GM19099 (cell line): ENCODE data around the gene CNPY1.

Source experiments
- POLR2A ChIP-seq: IDR thresholded peaks from 3 replicates; pipeline ENCODE4 v1.6.1; 2011; ENCODE audit warnings: low read depth; ENCODE audit not compliant: insufficient read length; ENCODE audit errors: extremely low read depth

The CNPY1 gene

DNA sequence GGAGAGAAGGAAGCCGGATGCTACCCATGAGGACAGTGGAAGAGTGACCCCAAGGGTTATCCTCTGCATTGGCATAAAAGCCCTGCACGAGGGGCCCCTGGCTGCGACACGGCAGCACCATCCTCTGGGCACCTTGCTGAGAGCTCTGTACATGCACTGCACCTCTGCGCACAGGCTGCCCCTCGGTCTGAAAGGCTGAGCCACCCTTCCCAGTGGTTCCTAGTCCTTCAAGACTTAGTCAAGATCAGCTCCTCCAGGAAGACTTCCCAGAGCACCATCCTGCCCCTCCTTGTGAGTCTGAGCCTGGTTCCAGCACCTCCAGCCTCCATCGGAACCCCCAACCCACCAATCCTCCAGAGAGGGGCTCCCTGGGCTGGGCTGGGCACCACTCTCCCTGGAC is 37.9 kb upstream of the CNPY1 start:
- TF ChIP-seq POLR2A, result no peak

DNA sequence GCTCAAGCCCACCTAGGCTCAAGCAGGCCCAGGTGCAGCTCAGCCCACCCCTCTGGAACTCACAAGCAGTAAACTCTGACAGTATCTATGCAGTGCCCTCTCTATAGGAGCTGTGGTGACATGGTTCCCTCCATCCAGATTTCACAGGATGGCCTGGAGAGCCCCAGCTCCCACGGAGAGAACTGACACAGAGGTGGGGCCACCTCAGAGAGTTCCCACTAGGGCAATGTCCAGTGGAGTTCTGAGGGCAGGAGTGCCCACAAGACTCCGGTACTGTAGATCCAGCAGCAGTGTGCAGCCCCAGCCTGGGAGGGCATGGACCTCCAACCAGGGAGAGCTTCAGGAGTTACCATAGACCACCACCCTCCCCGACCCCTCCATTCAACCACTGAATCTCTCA is 37.3 kb upstream of the CNPY1 start:
- no peak for TF ChIP-seq POLR2A

GRCh38 chr7:155581954-155582353 is 35.6 kb upstream of the CNPY1 start:
- TF ChIP-seq POLR2A, result no peak

DNA sequence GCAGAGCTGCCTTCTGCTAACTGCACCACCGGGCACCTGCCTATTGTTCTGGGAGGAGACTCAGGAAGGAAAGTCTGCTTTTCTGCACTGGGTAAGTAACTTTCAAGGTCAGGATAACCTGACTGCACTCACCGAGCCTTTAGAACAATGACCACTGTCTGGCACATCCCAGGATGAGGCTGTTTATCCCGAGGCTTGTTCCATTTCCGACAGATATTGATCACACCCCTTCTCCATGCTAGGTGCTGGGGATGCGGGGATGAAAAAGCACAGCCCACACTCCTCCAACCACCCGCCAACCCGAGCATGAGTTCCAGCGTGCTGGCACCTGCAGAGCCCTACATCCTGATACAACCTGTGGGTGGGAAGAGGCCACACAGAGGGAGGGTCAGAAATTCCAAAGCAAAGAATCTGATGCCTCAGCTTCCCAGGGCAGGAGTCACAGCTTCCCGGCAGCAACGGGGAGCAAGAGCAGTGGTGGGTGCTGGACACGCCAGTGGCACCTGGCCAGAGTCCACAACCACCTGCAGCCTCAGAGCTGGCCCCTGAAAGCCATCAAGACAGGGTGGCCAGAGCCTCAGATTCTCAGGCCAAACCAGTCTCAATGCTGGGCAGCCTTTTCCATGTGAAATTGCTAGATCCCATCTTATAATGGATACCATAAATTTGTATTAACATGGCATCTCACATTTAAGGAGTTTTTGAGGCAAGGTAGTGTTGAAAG is 34.9 kb upstream of the CNPY1 start:
- TF ChIP-seq POLR2A, result no peak

- TF ChIP-seq POLR2A, result no peak
Observed at GRCh38 chr7:155580367-155580766, 34.0 kb upstream of the CNPY1 start.

DNA sequence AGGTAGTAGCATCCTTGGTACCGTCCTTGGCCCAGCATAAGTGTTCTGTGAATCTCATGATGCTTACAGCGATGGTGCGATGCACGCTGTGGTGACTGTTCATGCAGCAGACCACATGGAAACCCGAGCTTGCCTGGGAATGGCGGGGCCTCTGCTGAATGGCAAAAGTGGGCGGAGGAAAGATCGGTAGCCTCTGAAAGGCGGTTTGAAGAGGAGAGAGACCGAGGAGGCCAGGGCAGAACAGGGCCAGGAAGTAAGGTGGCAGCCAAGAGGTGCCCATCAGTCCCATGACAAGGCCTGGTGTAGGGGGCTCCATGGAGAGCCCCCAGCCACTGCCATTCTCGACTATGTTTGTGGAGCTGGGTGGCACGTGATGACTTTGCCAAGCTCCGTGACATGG is 33.2 kb upstream of the CNPY1 start:
- TF ChIP-seq POLR2A, result no peak

GRCh38 chr7:155578016-155578415 is 31.7 kb upstream of the CNPY1 start:
- no peak for TF ChIP-seq POLR2A

GRCh38 chr7:155577509-155577905 is 31.1 kb upstream of the CNPY1 start:
- TF ChIP-seq POLR2A, result no peak

GRCh38 chr7:155576900-155577508 is 30.6 kb upstream of the CNPY1 start:
- no peak for TF ChIP-seq POLR2A

DNA sequence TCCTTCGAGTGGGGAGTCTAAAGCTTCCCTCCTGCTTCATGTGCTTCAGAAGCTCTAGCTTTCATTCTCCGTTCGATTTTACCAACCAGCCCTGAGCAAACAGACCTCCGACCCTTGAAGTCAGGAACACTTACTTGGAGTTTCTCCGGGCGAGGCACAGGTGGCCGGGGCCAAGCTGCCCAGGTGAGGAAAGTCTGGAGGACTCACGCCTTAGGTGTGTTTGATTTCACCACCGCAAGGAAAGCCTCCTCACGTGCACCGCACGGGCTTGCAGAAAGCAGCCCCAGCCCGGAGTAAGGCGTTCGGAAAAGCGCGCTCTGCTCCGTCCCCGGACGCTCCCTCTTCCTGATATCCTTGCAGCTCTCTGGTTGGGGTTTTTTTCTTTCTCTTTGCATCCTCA is 30.1 kb upstream of the CNPY1 start:
- TF ChIP-seq POLR2A, result no peak

GRCh38 chr7:155574556-155575290 is 28.4 kb upstream of the CNPY1 start:
- TF ChIP-seq POLR2A, result no peak

- TF ChIP-seq POLR2A, result no peak
Observed at GRCh38 chr7:155571581-155572345, 25.4 kb upstream of the CNPY1 start.

DNA sequence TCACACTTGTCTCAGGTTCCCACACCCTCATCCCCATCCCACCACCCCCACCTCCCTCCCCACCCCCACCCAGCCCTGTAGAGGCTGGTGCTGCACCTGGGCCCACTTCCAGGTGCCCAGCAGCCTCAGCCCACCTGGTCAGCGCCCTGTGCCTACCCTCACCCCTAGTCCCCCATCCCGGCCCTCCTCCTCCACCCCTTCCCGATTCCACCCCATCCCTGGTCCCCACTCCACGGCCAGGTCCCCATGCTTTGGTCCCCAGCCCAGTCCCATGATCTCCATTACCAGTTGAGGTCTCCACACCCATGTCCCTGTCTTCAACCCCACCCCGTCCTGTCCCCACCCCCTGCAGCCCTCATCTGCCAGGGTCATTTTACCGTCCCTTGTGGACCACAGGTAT is 24.6 kb upstream of the CNPY1 start:
- TF ChIP-seq POLR2A, result no peak

GRCh38 chr7:155570171-155570958 is 24.0 kb upstream of the CNPY1 start:
- no peak for TF ChIP-seq POLR2A
